HUES64 (cell line): ENCODE results near the gene FARP2.
"Not testable (repeated sequence)": the region's sequence is repeated elsewhere in the genome, so short reads cannot be mapped to it uniquely, and the experiment has no call there.

Experiments used
- H3K27ac ChIP-seq: 2 replicates; pipeline ENCODE4 v1.7.0; 2013; ENCODE audit warnings: low read depth, low read length, inconsistent platforms
- H3K27me3 ChIP-seq: 2 replicates; pipeline ENCODE4 v1.6.1; 2013; ENCODE audit warnings: mild to moderate bottlenecking, low read length; ENCODE audit not compliant: insufficient read depth
- H3K36me3 ChIP-seq: 2 replicates; pipeline ENCODE4 v1.6.1; 2013; ENCODE audit warnings: mild to moderate bottlenecking, low read length; ENCODE audit not compliant: insufficient read depth
- H3K4me1 ChIP-seq: 2 replicates; pipeline ENCODE4 v1.6.1; 2013; ENCODE audit warnings: mild to moderate bottlenecking, low read length, moderate library complexity; ENCODE audit not compliant: insufficient read depth
- H3K4me3 ChIP-seq: 2 replicates; pipeline ENCODE4 v1.5.1; 2013; ENCODE audit warnings: mild to moderate bottlenecking, low read length, moderate library complexity
- H3K9ac ChIP-seq: 2 replicates; pipeline ENCODE4 v1.6.1; 2013; ENCODE audit warnings: mild to moderate bottlenecking, low read depth, low read length
- H3K9me3 ChIP-seq: 2 replicates; pipeline ENCODE4 v1.6.1; 2013; ENCODE audit warnings: low read depth, low read length; ENCODE audit not compliant: insufficient read depth
- WGBS: fragments of 150-250, 120-280 bp; methylation state at CpG from one replicate; pipeline ENCODE4 v1.1.7; 2013; ENCODE audit warnings: missing lambda C conversion rate; 5-methylcytosine and 5-hydroxymethylcytosine counted together

The FARP2 gene

GRCh38 chr2:241415196-241415595 lies 59.1 kb downstream of the FARP2 start:
- H3K27me3 ChIP-seq: no peaks in the 10 kb centered on the region
- 89% methylated on average over 3 of the region's 3 CpGs for WGBS
- H3K9me3 ChIP-seq: no peaks in the 10 kb centered on the region
- no peak overlapping the region for H3K9ac ChIP-seq
- no peak overlapping the region for H3K4me3 ChIP-seq
- peaks cover 62% of the 10 kb centered on the region for H3K36me3 ChIP-seq
- no peak overlapping the region for H3K27ac ChIP-seq
- no peaks in the 10 kb centered on the region for H3K4me1 ChIP-seq

- H3K9me3 ChIP-seq: no peaks in the 10 kb centered on the region
- WGBS: 85% methylated on average over 6 of the region's 6 CpGs
These were observed 61.5 kb downstream of the FARP2 start for GRCh38 chr2:241417626-241418025.

DNA sequence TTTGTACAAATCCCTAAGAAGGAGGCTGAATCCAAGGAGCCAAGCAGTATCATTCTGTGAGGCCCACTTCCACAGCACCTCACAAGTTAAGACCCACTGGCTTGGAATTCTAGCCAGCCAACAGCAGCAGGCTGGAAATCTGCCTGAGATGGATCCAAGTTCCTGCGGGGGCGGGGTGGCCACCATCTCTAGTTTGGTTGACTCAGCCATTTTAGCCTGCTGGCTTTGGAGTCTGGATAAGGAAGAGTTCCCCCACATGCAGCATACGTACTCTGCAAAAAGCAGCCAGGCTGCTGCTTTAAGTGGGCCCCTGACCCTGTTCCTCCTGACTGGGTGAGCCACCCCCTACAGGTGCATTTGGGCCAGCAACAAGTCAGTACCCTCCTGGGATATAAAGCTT lies 65.2 kb downstream of the FARP2 start:
- no peak overlapping the region for H3K4me3 ChIP-seq
- 99% methylated on average over 3 of the region's 3 CpGs for WGBS
- no peak overlapping the region for H3K27ac ChIP-seq
- peaks cover 3% of the 10 kb centered on the region; the same call in 1 of the 2 replicates for H3K9me3 ChIP-seq
- no peaks in the 10 kb centered on the region for H3K4me1 ChIP-seq
- peaks cover 28% of the 10 kb centered on the region for H3K36me3 ChIP-seq
- H3K9ac ChIP-seq: no peak overlapping the region
- H3K27me3 ChIP-seq: no peaks in the 10 kb centered on the region

More at GRCh38 chr2:241417626-241418025, 61.5 kb downstream of the FARP2 start:
- H3K36me3 ChIP-seq: peaks cover 58% of the 10 kb centered on the region
- no peaks in the 10 kb centered on the region for H3K27me3 ChIP-seq
- no peaks in the 10 kb centered on the region for H3K4me1 ChIP-seq
- H3K9ac ChIP-seq: no peak overlapping the region; the same call in 1 of the 2 replicates
- H3K27ac ChIP-seq: no peak overlapping the region
- no peak overlapping the region for H3K4me3 ChIP-seq

DNA sequence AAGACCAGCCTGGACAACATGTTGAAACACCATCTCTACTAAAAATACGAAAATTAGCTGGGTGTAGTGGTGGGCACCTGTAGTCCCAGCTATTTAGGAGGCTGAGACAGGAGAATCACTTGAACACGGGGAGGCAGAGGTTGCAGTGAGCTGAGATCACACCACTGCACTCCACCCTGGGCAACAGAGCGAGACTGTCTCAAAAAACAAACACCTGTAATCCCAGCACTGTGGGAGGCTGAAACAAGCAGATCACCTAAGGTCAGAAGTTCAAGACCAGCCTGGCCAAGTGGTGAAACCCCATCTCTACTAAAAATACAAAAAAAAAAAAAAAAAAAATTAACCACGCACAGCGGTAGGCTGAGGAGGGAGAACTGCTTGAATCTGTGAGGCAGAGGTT lies 65.9 kb downstream of the FARP2 start:
- H3K9ac ChIP-seq: not testable (repeated sequence)
- 98% methylated on average over 5 of the region's 5 CpGs for WGBS
- H3K36me3 ChIP-seq: peaks cover 28% of the 10 kb centered on the region

GRCh38 chr2:241422350-241422749 lies 66.3 kb downstream of the FARP2 start:
- Histone ChIP-seq H3K27me3 (no peaks in the 10 kb centered on the region), H3K9me3 (peaks cover 3% of the 10 kb centered on the region; the same call in 1 of the 2 replicates), H3K9ac (no peak overlapping the region), H3K4me1 (no peaks in the 10 kb centered on the region), H3K4me3 (no peak overlapping the region), H3K27ac (no peak overlapping the region), H3K36me3 (peaks cover 28% of the 10 kb centered on the region)
- 92% methylated on average over 1 of the region's 1 CpG for WGBS

More for the DNA sequence above, 65.9 kb downstream of the FARP2 start:
- not testable (repeated sequence) for H3K27me3 ChIP-seq, H3K9me3 ChIP-seq, H3K4me3 ChIP-seq, H3K4me1 ChIP-seq, H3K27ac ChIP-seq

DNA sequence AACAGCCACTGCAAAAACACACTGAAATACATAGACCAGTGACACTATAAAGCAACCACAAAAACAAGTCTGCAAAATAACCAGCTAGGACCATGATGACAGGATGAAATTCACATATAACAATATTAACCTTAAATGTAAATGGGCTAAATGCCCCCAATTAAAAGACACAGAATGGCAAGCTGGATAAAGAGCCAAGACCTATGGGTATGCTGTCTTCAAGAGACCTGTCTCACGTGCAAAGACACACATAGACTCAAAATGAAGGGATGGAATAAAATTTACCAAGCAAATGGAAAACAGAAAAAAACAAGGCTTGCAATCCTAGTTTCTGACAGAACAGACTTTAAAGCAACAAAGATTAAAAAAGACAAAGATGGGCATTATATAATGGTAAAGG lies 67.4 kb downstream of the FARP2 start:
- not testable (repeated sequence) for H3K4me3 ChIP-seq, H3K27ac ChIP-seq, H3K9ac ChIP-seq, H3K4me1 ChIP-seq, H3K27me3 ChIP-seq, H3K9me3 ChIP-seq
- H3K36me3 ChIP-seq: peaks cover 18% of the 10 kb centered on the region
- WGBS: 57% methylated on average over 1 of the region's 1 CpG

DNA sequence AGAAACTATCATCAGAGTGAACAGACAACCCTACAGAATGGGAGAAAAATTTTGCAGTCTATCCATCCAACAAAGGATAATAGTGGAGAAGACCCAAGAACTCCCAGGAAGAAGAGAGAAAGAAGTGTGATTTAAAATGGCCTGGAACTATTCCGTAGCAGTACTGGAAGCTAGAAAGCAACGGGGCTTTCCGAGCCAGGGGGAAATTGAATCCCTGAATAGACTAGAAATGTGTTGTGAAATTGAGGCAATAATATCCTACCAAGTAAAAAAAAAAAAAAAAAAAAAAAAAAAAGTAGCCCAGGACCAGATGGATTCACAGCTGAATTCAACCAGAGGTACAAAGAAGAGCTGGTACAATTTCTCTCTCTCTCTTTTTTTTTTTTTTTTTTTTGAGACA lies 69.3 kb downstream of the FARP2 start:
- H3K9me3 ChIP-seq: peaks cover 3% of the 10 kb centered on the region; the same call in 1 of the 2 replicates
- 100% methylated on average over 3 of the region's 3 CpGs for whole genome bisulfite sequencing
- H3K9ac ChIP-seq: no peak overlapping the region
- H3K4me1 ChIP-seq: no peaks in the 10 kb centered on the region
- no peak overlapping the region for H3K27ac ChIP-seq
- H3K36me3 ChIP-seq: peaks cover 27% of the 10 kb centered on the region
- H3K4me3 ChIP-seq: no peak overlapping the region
- H3K27me3 ChIP-seq: no peaks in the 10 kb centered on the region

- H3K27me3 ChIP-seq: no peaks in the 10 kb centered on the region
- H3K36me3 ChIP-seq: peaks cover 53% of the 10 kb centered on the region
- no peak overlapping the region for H3K27ac ChIP-seq
- no peaks in the 10 kb centered on the region for H3K9me3 ChIP-seq
- H3K9ac ChIP-seq: no peak overlapping the region
- WGBS: 97% methylated on average over 2 of the region's 2 CpGs
- no peak overlapping the region for H3K4me3 ChIP-seq
- no peaks in the 10 kb centered on the region for H3K4me1 ChIP-seq
These were observed 74.1 kb downstream of the FARP2 start for GRCh38 chr2:241430178-241430577.

- H3K4me1 ChIP-seq: no peaks in the 10 kb centered on the region
- no peak overlapping the region for H3K4me3 ChIP-seq
- no peak overlapping the region for H3K27ac ChIP-seq
- H3K36me3 ChIP-seq: peaks cover 68% of the 10 kb centered on the region
- no peak overlapping the region for H3K9ac ChIP-seq
- no peaks in the 10 kb centered on the region for H3K27me3 ChIP-seq
- no peaks in the 10 kb centered on the region for H3K9me3 ChIP-seq
- WGBS: 89% methylated on average over 6 of the region's 6 CpGs
These were observed 76.9 kb downstream of the FARP2 start for GRCh38 chr2:241432824-241433448.

DNA sequence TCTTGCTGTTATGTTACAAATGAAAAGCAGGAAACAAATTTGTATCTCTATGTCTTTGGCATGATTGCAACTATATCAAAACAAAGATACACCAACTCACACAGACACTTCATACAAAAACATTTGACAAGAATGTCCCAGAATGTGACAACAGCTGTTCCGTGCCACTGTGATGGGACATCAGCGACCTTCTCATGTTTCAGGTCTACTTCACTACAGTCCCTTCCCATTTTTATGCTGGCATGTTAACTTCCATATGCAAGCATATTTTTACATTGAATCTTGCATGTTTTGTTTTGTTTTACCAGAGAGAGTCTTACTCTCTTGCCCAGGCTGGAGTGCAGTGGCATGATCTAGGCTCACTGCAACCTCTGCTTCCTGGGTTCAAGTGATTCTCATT lies 81.1 kb downstream of the FARP2 start:
- Histone ChIP-seq H3K27me3 (no peaks in the 10 kb centered on the region), H3K36me3 (peaks cover 63% of the 10 kb centered on the region)
- 97% methylated on average over 2 of the region's 2 CpGs for WGBS

GRCh38 chr2:241441492-241441891 lies 85.4 kb downstream of the FARP2 start:
- no peak overlapping the region for H3K9ac ChIP-seq

More for the DNA sequence above, 81.1 kb downstream of the FARP2 start:
- Histone ChIP-seq H3K27ac (no peak overlapping the region), H3K4me1 (no peaks in the 10 kb centered on the region), H3K4me3 (no peak overlapping the region), H3K9ac (no peak overlapping the region), H3K9me3 (no peaks in the 10 kb centered on the region)

More at GRCh38 chr2:241441492-241441891, 85.4 kb downstream of the FARP2 start:
- H3K4me1 ChIP-seq: no peaks in the 10 kb centered on the region
- no peak overlapping the region for H3K27ac ChIP-seq
- H3K4me3 ChIP-seq: no peak overlapping the region
- H3K27me3 ChIP-seq: no peaks in the 10 kb centered on the region
- no peaks in the 10 kb centered on the region for H3K9me3 ChIP-seq
- WGBS: 93% methylated on average over 14 of the region's 14 CpGs
- peaks cover 48% of the 10 kb centered on the region for H3K36me3 ChIP-seq
